GM18498 (cell line): Measurements from ENCODE around the gene TRIP11.
"Not testable (repeated sequence)": the region's sequence is repeated elsewhere in the genome, so short reads cannot be mapped to it uniquely, and the experiment has no call there.

Source experiments
- ATAC-seq: cut with Tn5 transposase; IDR thresholded peaks from one replicate; pipeline ENCODE4 v1.9.1; 2021; ENCODE audit warnings: mild to moderate bottlenecking, moderate library complexity; ENCODE audit not compliant: unreplicated experiment

TRIP11 gene

DNA sequence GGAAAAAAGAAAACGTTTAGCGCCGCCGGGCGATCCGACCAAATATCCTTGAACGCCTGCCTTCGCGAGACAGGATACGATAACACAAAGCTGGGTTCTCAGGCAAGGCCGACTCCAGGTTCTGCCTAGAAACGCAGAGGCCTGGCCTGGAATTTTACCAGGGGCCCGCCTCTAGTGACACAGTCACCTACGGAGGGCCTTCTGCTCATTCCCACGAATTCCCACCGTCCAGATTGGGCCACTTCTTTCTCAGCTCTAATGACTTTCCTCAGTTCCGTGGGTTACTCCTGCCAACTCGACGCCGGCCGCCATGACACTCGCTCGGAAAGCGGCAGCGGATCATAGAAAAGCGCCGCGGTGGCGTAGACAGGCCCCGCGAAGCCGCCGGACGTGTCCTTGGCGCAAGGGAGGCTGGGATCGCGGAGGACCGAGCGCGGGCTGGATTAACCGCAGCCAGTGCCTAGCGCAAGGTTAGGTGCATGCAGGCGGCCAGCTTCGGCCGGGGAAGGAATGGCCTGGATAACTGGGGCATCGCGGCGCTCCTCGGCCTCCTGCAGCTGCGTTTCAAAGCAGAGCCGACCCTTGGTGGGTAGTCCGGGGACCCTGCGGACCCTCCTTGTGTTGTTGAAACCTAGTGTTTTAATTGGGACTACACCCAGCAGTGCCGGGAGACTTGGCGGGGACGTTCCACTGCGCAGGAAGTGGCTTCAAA lies at the start of gene TRIP11:
TRIP11 (minus strand) TSS at position 341 of the 712 bp plus-strand sequence. CDS start 374 bp downstream, outside the sequence.
- ATAC-seq: peak; percentile 97

DNA sequence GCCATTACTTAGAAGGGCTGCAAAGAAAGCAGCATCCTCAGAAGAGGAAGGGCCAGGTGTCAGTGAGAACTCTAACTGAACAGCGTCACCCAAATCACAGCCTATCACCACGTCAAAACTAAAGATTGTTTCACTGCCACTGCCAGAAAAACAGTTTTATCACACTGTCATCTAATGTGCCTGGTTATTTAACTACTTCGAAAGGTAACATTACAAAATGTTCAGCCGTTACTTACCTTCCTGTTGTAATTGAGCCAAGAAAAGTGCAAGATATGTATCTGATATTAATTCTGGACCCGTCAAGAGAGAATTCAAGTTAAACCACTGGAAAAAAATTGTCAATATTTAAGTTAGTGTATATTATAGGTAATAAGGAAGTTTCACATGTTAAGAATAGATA lies 48.6 kb upstream of the TRIP11 start:
- ATAC-seq: no peak

DNA sequence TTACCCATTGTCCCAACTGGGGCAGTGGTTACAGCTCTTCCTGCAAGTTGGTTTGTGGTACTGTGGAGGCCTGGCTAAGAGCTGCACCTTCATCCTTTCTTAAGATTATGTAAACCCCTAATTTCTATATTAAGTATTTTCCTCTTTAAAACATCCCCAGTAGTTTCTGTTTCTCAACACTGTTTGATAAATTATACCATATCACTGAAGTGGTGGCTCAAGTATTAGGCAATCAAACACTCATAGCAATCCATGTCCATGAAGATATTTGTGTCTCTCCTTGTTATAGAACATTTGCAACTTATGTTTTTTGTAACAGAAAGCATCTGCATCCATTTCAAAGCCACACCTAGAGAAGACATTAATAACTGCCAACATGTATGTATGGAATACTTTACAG lies 34.7 kb upstream of the TRIP11 start:
- no peak for ATAC-seq

DNA sequence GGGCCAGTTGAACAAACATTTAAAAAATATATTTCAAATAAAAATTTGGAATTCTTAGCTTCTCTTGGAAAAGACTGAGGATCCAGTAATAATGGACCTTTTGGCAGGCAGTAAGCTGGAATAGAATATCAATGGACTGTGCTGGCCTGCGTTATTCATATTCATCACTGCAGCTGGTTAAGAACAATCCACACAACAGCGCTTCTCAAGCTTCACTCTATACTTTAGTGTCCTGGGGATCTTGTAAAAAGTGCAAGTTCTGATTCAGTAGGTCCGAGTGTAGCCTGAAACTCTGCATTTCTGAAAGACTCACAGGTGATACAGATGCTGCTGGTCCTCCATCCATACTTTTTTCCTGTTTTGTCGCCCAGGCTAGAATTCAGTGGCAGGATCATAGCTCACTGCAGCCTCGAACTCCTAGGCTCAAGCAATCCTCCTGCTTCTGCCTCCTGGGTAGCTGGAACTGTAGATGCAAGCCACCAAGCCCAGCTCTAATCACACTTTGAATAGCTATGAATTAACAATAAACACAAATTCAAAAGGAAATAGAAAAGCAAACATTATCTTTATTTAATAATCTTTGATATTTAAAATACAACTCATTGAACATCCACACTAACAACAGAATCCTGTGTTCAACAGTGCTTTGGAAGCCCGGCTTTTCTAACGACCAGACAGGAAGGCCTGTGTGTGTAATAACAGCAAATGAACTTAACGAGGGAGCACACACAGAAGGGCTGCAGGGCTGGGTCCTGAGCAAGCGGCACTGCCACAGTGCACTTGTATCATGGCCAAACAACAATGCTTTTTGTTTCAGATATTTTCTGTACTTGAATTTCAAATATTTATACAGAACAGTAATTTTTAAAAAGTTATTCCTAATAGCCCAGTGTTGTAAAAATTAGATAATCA lies 18.4 kb upstream of the TRIP11 start:
- ATAC-seq: no peak

DNA sequence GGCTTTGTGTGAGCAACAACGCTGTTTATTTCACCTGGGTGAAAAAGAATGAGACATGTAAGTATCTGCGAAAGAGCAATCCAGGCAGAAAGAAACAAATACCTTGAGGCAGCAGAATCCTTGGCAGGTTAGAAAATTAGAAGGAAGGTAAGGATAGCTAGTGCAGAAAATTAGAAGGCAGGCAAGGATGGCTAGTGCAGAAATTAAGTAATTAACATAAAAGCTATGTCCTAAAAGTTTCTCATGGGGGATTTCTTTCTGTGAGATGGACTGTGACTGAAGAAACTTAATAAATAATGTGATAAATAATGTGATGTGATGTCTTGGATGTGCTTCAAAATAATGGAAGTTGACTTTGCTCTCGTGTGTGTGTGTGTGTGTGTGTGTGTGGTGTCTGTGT lies 9.9 kb upstream of the TRIP11 start:
- no peak for ATAC-seq

DNA sequence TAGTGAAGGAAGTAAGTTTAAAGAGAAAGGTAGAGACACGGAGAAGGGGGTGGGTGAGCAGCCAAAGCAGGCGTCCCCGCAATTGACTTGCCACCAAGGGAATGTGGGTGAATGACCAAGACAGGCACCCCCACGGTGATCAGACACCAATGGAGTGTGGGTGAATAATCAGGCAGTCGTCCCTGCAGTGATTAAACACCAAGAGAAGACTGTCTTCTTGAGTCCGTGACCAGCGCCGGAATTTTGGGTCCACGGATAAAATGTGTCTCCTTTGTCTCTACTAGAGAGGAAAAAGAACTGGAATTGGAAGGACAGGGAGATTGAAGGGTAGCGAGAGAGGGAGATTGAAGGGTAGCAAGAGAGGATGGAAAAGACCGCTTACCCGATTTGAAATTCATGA lies 9.4 kb upstream of the TRIP11 start:
- not testable (repeated sequence) for ATAC-seq

DNA sequence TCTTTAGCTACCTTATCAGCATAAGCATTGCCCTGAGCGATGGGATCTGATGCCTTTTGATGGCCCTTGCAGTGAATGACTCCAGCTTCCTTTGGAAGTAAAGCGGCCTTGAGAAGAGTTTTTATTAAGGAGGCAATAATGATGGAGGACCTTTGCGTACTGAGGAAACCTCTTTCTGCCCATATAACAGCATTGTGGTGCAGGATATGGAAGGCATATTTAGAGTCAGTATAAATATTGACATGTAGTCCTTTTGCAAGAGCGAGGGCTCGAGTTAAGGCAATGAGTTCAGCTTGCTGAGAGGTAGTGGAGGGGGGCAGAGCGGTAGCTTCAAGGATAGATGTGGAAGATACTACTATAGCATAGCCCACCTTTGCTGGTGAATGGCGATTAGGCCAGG lies 6.0 kb upstream of the TRIP11 start:
- ATAC-seq: not testable (repeated sequence)

DNA sequence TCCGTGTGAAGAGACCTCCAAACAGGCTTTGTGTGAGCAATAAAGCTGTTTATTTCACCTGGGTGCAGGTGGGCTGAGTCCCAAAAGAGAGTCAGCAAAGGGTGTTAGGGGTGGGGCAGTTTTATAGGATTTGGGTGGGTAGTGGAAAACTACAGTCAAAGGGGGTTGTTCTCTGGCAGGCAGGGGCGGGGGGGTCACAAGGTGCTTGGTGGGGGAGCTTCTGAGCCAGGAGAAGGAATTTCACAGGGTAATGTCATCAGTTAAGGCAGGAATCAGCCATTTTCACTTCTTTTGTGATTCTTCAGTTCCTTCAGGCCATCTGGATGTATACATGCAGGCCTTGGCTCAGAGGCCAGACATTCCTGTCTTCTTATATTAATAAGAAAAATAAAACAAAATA lies 1.9 kb upstream of the TRIP11 start:
- ATAC-seq: not testable (repeated sequence)

DNA sequence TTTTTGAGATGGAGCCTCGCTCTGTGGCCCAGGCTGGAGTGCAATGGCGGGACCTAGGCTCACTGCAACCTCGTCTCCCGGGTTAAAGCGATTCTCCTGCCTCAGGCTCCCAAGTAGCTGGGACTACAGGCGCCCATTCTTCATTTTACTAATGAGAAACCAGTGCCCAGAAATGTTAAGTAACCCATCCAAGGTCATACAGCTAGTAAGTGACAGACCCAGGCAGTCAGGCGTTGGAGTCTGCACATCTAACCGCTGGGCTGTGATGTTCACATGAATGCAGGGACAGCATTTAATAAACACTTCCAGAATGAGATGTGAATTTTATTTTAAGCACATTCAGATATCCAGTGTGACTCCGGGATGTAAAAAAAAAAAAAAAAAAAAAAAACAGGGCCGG lies 1.3 kb upstream of the TRIP11 start:
- ATAC-seq: no peak

DNA sequence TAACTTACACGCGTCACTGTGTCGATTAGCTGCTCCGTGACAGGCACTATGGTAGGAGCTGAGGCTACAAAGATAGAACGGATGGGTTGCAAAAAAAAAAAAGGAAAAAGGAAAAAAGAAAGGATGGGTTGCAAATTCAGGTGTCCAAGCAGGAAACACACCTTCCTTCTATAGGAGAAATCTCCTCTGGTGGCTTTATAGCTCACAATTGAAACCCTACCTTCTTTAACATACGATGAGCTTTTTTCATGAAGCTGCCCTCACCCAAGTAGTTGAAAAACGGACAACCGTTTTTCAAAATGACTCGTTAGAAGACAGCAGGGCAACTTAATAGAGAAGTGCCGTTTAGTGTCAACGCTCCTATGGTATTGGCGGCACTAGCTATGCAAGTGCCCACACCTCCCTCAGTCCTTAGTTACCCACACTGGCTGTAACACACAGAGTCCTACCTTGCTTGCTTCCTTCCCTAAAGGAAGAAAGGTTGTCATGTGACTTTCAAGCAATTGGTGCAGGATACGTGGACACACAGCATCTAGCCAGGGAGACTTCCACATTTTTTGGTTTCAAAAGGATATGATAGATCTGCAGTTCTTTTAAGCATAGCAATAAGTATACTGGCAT lies 682 bp upstream of the TRIP11 start:
- ATAC-seq: peak; percentile 19

DNA sequence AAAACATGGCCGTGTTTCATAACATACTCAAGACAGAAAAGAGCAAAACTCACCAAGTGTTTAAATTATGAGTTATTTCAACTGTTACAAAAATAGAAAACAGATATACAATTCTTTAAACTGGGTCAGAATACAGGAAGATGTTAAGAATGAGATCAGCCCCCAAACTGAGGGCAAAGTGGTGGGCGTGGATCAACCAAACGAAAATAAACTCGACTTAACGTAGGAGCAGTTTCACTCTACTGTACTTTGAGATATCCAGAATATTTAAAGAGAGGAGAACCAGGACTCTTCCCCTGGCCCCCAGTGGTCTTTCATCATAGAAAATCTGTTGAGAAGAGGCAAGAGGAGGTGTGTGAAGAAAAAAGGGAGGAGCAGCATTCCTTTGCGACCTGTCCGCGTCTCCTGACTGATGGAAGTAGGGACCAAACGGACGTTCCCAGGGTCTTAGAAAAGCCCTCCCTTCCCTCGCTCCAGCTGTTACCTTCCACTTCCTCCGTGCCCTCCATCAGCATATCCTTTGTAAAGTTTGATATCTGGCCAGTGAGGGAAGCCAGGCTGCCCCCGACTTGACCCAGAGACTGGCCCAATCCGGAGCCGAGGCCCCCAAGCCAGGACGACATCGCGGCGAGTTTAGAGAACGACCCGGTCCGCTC lies 668 bp downstream of the TRIP11 start:
- peak; percentile 23 for ATAC-seq

DNA sequence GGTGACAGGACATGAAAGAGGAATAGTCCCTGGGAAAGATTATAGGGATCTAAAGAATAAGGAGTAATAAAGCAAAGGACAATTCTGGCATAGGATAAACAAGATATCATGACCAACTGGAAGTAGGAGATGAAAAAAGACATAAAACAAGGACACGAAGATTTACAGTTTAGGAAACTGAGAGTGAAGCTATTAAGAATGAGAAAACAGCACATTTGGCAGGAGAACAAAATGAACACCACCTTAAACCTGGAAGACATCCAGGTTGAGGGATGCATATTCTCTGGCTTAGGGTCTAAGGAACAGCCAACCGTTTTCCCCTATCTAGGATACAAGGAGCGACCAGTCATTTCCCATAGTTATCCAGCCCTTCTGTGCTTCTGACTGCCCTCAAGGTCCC lies 1.9 kb downstream of the TRIP11 start:
- ATAC-seq: no peak

DNA sequence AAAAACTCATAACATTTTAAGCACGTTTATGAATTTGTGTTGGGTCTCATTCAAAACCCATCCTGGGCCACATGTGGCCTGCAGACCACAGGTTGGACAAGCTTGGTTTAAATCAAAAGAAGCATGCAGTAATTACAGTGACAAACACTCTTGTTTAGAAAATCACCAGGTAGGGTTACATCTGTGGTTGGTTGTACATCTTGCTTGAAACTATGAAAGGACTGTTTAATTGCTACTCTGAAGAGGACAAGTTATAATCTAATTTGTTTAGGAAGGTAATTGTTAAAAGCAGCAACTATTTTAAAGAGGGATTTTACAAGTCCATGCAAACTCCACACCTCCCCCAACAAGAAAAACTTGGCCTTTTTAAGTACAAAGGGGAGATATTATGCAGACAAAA lies 4.0 kb downstream of the TRIP11 start:
- ATAC-seq: no peak

DNA sequence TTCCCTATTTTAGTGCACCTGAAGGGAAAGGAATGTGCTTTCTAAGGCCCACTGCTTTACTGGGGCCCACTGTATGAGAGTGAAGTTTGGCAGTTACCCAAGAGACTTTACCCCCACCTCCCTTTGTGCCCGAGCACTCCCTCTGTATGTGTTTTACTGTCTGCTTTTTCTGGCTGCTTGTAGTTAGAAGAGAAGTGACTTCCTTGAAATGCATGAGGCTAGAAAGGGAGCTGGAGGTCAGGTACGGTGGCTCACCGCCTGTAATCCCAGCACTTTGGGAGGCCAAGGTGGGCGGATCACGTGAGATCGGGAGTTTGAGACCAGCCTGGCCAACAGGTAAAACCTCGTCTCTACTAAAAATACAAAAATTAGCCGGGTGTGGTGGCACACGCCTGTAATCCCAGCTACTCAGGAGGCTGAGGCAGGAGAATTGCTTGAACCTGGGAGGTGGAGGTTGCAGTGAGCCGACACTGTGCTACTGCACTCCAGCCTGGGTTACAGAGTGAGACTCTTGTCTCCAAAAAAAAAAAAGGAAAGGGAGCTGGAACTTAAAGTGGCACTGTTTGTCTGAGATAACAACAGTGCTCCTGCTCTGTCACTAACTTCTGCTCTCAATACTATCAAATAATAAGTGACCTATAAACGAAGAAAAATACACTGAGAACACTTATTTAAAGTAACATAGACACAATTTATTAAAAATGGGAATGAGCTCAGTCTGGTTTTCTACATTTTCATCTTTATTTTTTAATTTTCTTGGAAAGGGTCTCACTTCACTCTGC lies 5.8 kb downstream of the TRIP11 start:
- ATAC-seq: no peak

DNA sequence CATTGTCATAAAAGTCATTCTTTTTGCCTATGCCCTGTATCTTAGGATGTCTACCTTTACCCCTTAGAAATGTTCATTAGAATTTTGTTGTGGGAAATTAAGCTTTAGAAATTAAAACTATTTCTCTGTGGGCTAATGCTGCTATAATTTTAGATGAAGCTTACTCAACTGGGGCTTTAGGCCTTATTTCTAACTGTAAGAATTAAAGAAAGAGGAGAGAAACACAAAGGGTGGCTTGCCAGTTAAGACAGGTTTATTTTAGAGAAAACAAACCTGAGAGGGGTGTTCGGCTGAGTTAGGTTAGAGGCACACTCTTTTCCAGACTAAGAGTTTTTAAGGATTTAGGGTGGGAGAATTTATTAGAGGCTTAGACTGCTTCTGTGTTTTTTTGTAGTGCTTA lies 6.4 kb downstream of the TRIP11 start:
- ATAC-seq: no peak

DNA sequence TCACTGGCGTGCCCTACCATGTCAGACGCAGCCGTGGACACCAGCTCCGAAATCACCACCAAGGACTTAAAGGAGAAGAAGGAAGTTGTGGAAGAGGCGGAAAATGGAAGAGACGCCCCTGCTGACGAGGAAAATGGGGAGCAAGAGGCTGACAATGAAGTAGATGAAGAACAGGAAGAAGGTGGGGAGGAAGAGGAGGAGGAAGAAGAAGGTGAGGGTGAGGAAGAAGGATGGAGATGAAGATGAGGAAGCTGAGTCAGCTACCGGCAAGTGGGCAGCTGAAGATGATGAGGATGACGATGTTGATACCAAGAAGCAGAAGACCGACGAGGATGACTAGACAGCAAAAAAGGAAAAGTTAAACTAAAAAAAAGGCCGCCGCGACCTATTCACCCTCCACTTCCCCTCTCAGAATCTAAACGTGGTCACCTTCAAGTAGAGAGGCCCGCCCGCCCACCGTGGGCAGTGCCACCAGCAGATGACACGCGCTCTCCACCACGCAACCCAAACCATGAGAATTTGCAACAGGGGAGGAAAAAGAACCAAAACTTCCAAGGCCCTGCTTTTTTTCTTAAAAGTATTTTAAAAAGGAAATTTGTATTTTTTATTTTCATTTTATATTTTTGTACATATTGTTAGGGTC lies 13.2 kb downstream of the TRIP11 start:
- no peak for ATAC-seq

DNA sequence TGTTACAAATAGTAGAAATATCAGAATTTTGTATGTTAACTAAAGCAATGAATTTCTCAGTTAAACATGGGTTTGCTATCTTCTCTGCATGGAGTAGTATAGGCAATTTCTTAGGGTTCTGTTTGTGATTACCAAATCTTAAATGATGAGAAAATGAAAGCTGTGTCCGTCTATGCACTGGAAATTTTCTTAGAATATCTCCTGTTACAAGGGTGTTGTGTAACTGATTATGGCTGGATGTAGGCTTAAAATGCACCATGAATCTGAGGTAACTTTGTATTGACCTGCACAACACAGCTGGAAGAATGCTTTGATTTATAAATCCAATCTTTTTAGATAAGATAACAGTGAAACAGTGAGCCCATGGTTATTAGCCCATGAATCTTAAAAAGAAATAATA lies 17.8 kb downstream of the TRIP11 start:
- no peak for ATAC-seq

DNA sequence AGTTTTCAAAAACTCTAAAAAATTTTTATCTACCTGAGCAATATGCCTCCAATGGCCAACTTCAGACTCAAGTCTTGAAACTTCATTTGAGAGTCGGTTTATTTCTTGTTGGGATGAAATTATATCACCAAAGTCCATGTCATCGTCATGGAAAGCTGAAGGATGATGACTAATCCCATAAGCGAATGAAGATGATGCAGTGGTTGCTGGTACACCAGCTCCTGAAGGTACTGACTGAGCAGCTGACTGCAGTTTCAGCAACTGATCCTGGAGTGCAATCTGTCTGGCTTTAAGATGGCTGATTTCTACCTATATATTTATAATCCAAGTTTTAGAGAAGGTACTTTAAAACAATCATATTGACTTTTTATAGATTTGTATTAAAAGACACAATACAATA lies 18.3 kb downstream of the TRIP11 start:
- no peak for ATAC-seq

DNA sequence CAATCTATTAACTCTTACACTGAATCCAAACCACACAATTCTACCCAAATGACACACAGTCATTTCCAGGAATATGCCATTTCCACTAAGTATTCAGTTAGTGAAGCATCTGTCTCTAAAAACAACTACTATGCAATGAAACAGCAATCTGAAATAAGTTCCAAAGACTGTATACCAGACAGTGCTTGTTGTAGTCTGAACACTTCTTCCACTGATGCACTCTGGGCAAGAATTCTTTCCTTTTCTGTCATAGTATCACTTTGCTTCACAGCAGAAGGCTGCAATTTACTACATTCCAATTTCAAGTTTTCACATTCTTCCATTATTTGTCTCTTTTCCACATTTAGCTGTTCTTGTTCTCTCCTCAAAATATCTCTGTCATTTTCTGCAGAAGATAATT lies 25.8 kb downstream of the TRIP11 start:
- no peak for ATAC-seq
